ENCODE measurements around the gene MRTFA. TPM values are rescaled to one million over a fixed set of nuclear protein-coding genes. Genes with fewer than 3 reads are reported as not detected.

Gene MRTFA
- total and polyA plus RNA-seq, 9 of the 15 experiments (the other 6 are each of a cell fraction or from before 2014, with no cell fraction given): 0.84 to 21.1 (median 3.7) TPM

- no peak for TF ChIP-seq IRF9 (tag; IDR thresholded peaks at IDR 0.05)
- TF ChIP-seq, protein P1, sequence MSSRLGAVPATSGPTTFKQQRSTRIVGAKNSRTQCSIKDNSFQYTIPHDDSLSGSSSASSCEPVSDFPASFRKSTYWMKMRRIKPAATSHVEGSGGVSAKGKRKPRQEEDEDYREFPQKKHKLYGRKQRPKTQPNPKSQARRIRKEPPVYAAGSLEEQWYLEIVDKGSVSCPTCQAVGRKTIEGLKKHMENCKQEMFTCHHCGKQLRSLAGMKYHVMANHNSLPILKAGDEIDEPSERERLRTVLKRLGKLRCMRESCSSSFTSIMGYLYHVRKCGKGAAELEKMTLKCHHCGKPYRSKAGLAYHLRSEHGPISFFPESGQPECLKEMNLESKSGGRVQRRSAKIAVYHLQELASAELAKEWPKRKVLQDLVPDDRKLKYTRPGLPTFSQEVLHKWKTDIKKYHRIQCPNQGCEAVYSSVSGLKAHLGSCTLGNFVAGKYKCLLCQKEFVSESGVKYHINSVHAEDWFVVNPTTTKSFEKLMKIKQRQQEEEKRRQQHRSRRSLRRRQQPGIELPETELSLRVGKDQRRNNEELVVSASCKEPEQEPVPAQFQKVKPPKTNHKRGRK (tag; IDR thresholded peaks at IDR 0.05): no peak
- TF ChIP-seq HDAC2 (IDR thresholded peaks at IDR 0.05): no peak
- 0 out of 6 replicates have a peak, but pooled peaks of 1 of the 3 experiments have one; percentile 27 for TF ChIP-seq ZBTB11 (CRISPR knock-in tag; IDR thresholded peaks at IDR 0.05)
- TF ChIP-seq CREB3L1 (IDR thresholded peaks at IDR 0.05; ENCODE audit: borderline replicate concordance, low read depth): no peak
- no peak for TF ChIP-seq PTBP1 (IDR thresholded peaks at IDR 0.05; ENCODE audit: low read depth, low read length)
- TF ChIP-seq ZNF184 (CRISPR knock-in tag; IDR thresholded peaks at IDR 0.05): no peak
These were observed 18.1 kb upstream of the MRTFA start (continued) for GRCh38 chr22:40654522-40655167.
